ENCODE measurements around the gene DDRGK1. TPM values are rescaled to one million over a fixed set of nuclear protein-coding genes. Genes with fewer than 3 reads are reported as not detected.

DDRGK1 gene
- total RNA-seq, 4 donors from 2014 or later: 37.7 to 74.9 (median 40.1) TPM

GRCh38 chr20:3195590-3196237 is 8.8 kb downstream of the DDRGK1 start:
- no peaks in the 10 kb centered on the region for H3K36me3 ChIP-seq
- no peak overlapping the region for H3K4me3 ChIP-seq
- TF ChIP-seq CTCF (IDR thresholded peaks at IDR 0.05) (no peak), POLR2A (IDR thresholded peaks at IDR 0.05) (no peak)
- H3K27ac ChIP-seq: no peak overlapping the region
- no peaks in the 10 kb centered on the region for H3K27me3 ChIP-seq
- DNase-seq: no peak
- H3K9me3 ChIP-seq: no peaks in the 10 kb centered on the region
- H3K4me1 ChIP-seq: no peaks in the 10 kb centered on the region
- intact Hi-C loops (cut with DNase I; ENCODE audit: low total_unique reads): no loop called here

GRCh38 chr20:3194617-3195280 is 9.7 kb downstream of the DDRGK1 start:
- H3K9me3 ChIP-seq: no peaks in the 10 kb centered on the region
- intact Hi-C loops (cut with DNase I; ENCODE audit: low total_unique reads): no loop called here
- H3K27me3 ChIP-seq: no peaks in the 10 kb centered on the region
- no peak for DNase-seq
- H3K4me3 ChIP-seq: no peak overlapping the region
- H3K4me1 ChIP-seq: no peaks in the 10 kb centered on the region
- no peaks in the 10 kb centered on the region for H3K36me3 ChIP-seq
- TF ChIP-seq CTCF (IDR thresholded peaks at IDR 0.05) (no peak), POLR2A (IDR thresholded peaks at IDR 0.05) (no peak)
- H3K27ac ChIP-seq: no peak overlapping the region

GRCh38 chr20:3193806-3194616 is 10.5 kb downstream of the DDRGK1 start:
- H3K36me3 ChIP-seq: no peaks in the 10 kb centered on the region
- intact Hi-C loops (cut with DNase I; ENCODE audit: low total_unique reads): no loop called here

GRCh38 chr20:3192226-3193015 is 12.1 kb downstream of the DDRGK1 start:
- Histone ChIP-seq H3K27ac (no peak overlapping the region), H3K36me3 (no peaks in the 10 kb centered on the region)
- intact Hi-C loops (cut with DNase I; ENCODE audit: low total_unique reads): no loop called here

More at GRCh38 chr20:3193806-3194616, 10.5 kb downstream of the DDRGK1 start:
- DNase-seq: no peak
- H3K9me3 ChIP-seq: no peaks in the 10 kb centered on the region
- H3K4me3 ChIP-seq: no peak overlapping the region
- no peak for TF ChIP-seq POLR2A (IDR thresholded peaks at IDR 0.05)
- TF ChIP-seq CTCF (IDR thresholded peaks at IDR 0.05): no peak
- no peak overlapping the region for H3K27ac ChIP-seq
- H3K4me1 ChIP-seq: no peaks in the 10 kb centered on the region
- H3K27me3 ChIP-seq: no peaks in the 10 kb centered on the region

More at GRCh38 chr20:3192226-3193015, 12.1 kb downstream of the DDRGK1 start:
- H3K27me3 ChIP-seq: no peaks in the 10 kb centered on the region
- H3K9me3 ChIP-seq: no peaks in the 10 kb centered on the region
- TF ChIP-seq CTCF (IDR thresholded peaks at IDR 0.05) (no peak), POLR2A (IDR thresholded peaks at IDR 0.05) (no peak)
- H3K4me1 ChIP-seq: no peaks in the 10 kb centered on the region
- no peak for DNase-seq
- no peak overlapping the region for H3K4me3 ChIP-seq

Measured in uterus (tissue), 4 donors.